HG02571 (cell line): ENCODE data around the gene RPS29.

Experiments used
- ATAC-seq: cut with Tn5 transposase; IDR thresholded peaks from one replicate; pipeline ENCODE4 v1.9.1; 2021; ENCODE audit warnings: mild to moderate bottlenecking, moderate library complexity; ENCODE audit not compliant: unreplicated experiment

RPS29 gene

GRCh38 chr14:49553106-49553505 is 33.1 kb downstream of the RPS29 start:
- no peak for ATAC-seq

DNA sequence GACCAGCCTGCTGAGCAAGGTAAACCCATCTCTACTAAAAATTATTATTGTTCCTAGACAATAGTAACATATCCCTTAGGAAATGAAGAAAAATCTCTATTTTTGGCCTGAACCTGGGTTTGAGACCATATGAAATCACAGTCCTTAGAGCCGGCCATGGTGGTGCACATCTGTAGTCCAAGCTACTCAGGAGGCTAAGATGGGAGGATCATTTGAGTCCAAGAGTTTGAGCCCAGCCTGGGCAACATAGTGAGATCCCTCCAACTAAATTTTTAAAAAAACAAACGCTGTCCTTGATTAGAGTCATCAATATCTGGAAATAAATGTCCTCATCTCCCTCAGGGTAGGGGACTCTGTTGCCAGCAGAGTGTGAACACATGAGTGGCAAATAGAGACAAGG is 34.6 kb downstream of the RPS29 start:
- no peak for ATAC-seq

DNA sequence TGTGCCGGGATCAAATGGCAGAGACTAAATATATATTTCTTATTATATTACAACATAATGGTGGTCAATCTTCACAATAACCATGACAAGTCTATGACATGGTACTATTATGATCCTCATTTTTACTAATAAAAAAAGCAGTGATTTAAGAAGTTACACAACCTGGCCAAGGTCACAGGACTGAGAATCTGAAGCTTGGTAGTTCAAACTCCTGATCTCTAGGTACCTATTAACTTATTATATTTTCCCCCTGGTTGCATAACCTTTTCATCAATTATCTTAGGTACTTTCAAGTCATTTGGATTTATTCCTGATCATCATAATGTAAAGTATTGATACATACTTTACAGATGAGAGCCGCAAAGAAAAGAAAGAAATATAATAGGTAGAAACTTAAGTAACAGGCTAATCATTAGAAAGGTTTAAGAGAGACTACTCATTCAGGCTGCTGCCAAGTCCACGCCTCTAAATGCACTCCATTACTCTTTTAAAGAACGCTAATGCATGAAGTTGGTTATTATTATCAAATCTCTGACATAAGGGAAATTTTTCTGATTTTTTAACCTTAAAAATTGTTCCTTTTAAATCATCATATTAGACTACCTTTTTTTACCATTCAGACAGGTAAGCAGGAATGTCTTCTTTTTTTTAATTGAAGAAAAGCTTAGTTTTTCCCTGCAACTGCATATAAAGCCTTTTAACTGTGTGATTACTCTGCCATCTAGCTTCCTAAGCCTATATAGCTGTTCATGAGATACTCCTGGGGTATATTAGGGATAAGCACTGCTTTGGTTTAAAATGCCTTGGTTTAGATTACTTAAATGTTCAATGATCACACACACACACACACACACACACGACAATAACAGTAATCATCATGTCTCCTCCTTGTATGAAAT is 35.6 kb downstream of the RPS29 start:
- ATAC-seq = no peak

DNA sequence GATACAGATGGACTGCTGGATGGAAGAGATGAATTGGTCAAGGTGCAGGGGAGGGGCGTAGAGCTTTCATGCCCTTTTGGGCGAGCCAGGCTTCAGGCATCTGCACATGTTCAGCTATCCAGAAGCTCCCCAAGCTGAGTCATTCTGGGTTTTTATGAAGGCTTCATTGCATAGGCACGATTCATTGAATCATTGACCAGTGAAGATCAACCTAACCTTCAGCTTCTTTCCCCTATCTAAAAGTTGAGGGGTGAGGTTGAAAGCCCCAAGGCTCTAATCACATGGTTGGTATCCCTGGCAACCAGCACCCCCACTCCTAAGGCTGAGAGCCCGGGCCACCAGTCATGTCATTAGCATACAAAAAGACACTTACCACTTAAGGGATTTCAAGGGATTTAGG is 36.3 kb downstream of the RPS29 start:
- no peak for ATAC-seq

DNA sequence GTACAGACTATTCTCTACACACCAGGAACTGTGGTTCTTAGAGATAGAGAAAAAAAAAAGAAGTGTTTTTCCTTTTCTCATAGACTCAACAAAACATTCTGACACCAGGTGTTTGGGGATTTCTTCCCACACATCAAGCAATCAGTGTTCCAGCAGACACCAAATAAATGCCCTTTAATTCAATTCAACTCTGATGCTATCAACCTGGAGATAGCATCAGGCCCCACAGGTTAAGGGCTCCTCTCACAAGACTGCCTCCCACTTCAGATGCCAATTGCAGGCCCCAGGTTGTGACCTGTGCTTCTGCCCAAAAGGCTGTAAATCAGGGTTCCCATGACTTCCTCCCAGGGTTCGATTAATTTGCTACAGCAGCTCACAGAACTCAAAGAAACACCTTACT is 36.7 kb downstream of the RPS29 start:
- ATAC-seq = no peak

- no peak for ATAC-seq
Observed at GRCh38 chr14:49546766-49547165, 39.4 kb downstream of the RPS29 start.

GRCh38 chr14:49545716-49546115 is 40.5 kb downstream of the RPS29 start:
- no peak for ATAC-seq

GRCh38 chr14:49545071-49545470 is 41.1 kb downstream of the RPS29 start:
- no peak for ATAC-seq

- ATAC-seq = no peak
Observed at GRCh38 chr14:49541049-49541448, 45.1 kb downstream of the RPS29 start.

DNA sequence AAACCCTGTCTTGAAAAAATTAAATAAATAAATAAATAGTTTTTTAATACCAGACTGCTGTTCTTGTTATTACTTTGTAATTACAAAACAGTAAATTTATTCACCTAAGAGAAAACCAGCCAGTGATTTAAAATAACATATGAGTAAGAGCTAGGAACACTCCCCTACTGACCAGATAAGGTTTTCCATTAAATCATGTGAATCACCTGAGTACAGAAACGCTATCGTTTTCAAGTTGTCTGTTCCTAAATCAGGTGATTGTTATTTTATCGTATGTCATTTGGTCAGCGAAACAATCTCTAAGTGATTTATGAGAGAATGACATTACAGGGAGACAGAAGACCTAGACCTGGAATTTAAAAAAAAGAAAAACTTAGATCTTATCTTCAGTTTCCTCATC is 47.3 kb downstream of the RPS29 start:
- ATAC-seq = no peak
